ENCODE data around the gene FRAS1.

GRCh38 chr4:78571804-78572203 is 514.7 kb downstream of the FRAS1 start:
- TF ChIP-seq POLR2A (IDR thresholded peaks at IDR 0.05), result no peak
- TF ChIP-seq, protein P1, sequence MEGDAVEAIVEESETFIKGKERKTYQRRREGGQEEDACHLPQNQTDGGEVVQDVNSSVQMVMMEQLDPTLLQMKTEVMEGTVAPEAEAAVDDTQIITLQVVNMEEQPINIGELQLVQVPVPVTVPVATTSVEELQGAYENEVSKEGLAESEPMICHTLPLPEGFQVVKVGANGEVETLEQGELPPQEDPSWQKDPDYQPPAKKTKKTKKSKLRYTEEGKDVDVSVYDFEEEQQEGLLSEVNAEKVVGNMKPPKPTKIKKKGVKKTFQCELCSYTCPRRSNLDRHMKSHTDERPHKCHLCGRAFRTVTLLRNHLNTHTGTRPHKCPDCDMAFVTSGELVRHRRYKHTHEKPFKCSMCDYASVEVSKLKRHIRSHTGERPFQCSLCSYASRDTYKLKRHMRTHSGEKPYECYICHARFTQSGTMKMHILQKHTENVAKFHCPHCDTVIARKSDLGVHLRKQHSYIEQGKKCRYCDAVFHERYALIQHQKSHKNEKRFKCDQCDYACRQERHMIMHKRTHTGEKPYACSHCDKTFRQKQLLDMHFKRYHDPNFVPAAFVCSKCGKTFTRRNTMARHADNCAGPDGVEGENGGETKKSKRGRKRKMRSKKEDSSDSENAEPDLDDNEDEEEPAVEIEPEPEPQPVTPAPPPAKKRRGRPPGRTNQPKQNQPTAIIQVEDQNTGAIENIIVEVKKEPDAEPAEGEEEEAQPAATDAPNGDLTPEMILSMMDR (IDR thresholded peaks at IDR 0.05), result no peak

Data from Peyer's patch (tissue), 4 donors.